Common myeloid progenitor, CD34-positive (primary cell): ENCODE measurements around the gene TCOF1.

ENCODE experiments used
- CTCF ChIA-PET: fragments of 350-600 bp; sonication (Branson Sonifier 250); formaldehyde crosslinking; loops from one replicate; lab custom pipeline; 2021; ENCODE audit warnings: antibody characterized with exemption; lab: Charles Lee
- POLR2A ChIA-PET: fragments of 350-600 bp; sonication (Branson Sonifier 250); formaldehyde crosslinking; loops from one replicate; lab custom pipeline; 2021; ENCODE audit warnings: antibody characterized with exemption; lab: Charles Lee
- DNase-seq, 3 donors: peaks; one replicate each; pipeline versions ENCODE4 v3.0.0 to v3.0.0-alpha.2; 2013
- H3K27ac ChIP-seq, 2 experiments: 1 replicate in 1 of 2; 2 replicates in 1 of 2; pipeline ENCODE4 v1.7.0; 2013; ENCODE audit warnings: inconsistent platforms in 2 of 2, low read length in 2 of 2, mild to moderate bottlenecking in 2 of 2, low read depth in 1 of 2, moderate library complexity in 1 of 2; ENCODE audit not compliant: severe bottlenecking in 2 of 2, insufficient read depth in 1 of 2, poor library complexity in 1 of 2
- H3K27me3 ChIP-seq, 5 experiments: replicated peaks in 2 of 5; 1 replicate in 3 of 5; 2 replicates in 2 of 5; pipeline versions ENCODE4 v1.6.1 to v1.7.0; 2013; ENCODE audit warnings: low read length in 4 of 5, mild to moderate bottlenecking in 2 of 5, moderate library complexity in 2 of 5, inconsistent platforms in 1 of 5; ENCODE audit not compliant: insufficient read depth in 5 of 5, control insufficient read depth in 4 of 5
- H3K36me3 ChIP-seq, 4 experiments: 1 replicate in 2 of 4; 2 replicates in 2 of 4; pipeline versions ENCODE4 v1.6.1 to v1.7.0; 2013; ENCODE audit warnings: low read length in 3 of 4, control low read depth in 1 of 4, mild to moderate bottlenecking in 1 of 4; ENCODE audit not compliant: control insufficient read depth in 4 of 4, insufficient read depth in 4 of 4
- H3K4me1 ChIP-seq, 4 experiments: 1 replicate in 3 of 4; 2 replicates in 1 of 4; pipeline versions ENCODE4 v1.6.1 to v1.7.1; 2013; ENCODE audit warnings: low read length in 3 of 4, mild to moderate bottlenecking in 3 of 4, control low read depth in 1 of 4, inconsistent platforms in 1 of 4, moderate library complexity in 1 of 4; ENCODE audit not compliant: control insufficient read depth in 4 of 4, insufficient read depth in 4 of 4; ENCODE audit errors: control extremely low read depth in 1 of 4
- H3K4me3 ChIP-seq, 7 experiments: 1 replicate in 4 of 7; 2 replicates in 3 of 7; pipeline versions ENCODE4 v1.5.1 to v1.7.0; 2013; ENCODE audit warnings: mild to moderate bottlenecking in 7 of 7, low read length in 6 of 7, moderate library complexity in 6 of 7, inconsistent platforms in 2 of 7, low read depth in 2 of 7, control low read depth in 1 of 7; ENCODE audit not compliant: insufficient read depth in 4 of 7, control insufficient read depth in 1 of 7; ENCODE audit errors: extremely low read depth in 1 of 7
- H3K9me3 ChIP-seq, 5 experiments: 1 replicate in 4 of 5; 2 replicates in 1 of 5; pipeline versions ENCODE4 v1.6.1 to v1.7.1; 2013; ENCODE audit warnings: low read length in 4 of 5, mild to moderate bottlenecking in 2 of 5, inconsistent platforms in 1 of 5, low read depth in 1 of 5, moderate library complexity in 1 of 5; ENCODE audit not compliant: control insufficient read depth in 4 of 5, insufficient read depth in 2 of 5; ENCODE audit errors: control extremely low read depth in 1 of 5
- WGBS: methylation state at CpG from one replicate; pipeline ENCODE4 v1.1.5; 2013; ENCODE audit not compliant: insufficient coverage; 5-methylcytosine and 5-hydroxymethylcytosine counted together

The TCOF1 gene

DNA sequence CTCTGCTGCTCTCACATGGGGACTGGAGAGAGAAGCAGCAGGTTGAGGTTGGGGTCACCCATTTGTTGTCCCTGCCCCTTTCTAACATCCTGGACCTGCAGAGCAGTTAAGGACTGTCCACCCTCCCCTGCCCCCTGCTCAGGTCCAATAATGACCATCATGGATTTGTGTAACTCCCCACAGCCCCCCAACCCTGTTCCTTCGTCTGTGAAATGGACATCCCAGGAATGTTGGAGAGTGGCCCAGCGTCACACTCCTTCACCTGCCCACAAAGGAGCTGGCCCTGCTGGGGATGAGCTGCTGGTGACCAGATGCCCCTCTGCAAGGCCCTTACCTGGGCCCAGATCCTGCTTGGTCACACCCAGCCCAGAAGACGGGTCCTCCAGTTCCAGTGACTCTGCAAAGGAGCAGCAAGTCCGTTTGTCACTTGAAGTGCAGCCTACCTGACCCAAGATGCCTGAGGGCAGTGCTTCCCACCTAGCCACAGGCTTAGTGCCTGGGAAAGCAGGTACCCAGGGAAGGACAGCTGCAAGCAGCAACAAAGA, 44.8 kb downstream of the TCOF1 start:
- no peaks in the 10 kb centered on the region for H3K27me3 ChIP-seq
- peaks cover 0 to 20% (median 10%) of the 10 kb centered on the region in 4 experiments for H3K4me1 ChIP-seq
- H3K36me3 ChIP-seq, result peaks cover 22 to 98% (median 76%) of the 10 kb centered on the region in 4 experiments
- H3K27ac ChIP-seq, result peak overlapping the region in 1 of 2 experiments; percentile 47
- no peak overlapping the region for H3K4me3 ChIP-seq
- 75% methylated on average over 2 of the region's 4 CpGs for WGBS
- CTCF ChIA-PET, result interaction anchor here (1.3 to 9.7 kb wide), 4 partner anchors 9 to 32 kb away, joined by 4 to 62 read pairs (median 5); partner anchors contain the start of gene CD74
- POLR2A ChIA-PET, result interaction anchor here (1.5 to 2.6 kb wide), 2 partner anchors 9 to 17 kb away, joined by 3 to 21 read pairs; partner anchors contain the start of gene CD74
- no peaks in the 10 kb centered on the region for H3K9me3 ChIP-seq
- DNase-seq, result peak in 1 of 3 donors; percentile 46

GRCh38 chr5:150402901-150403342, 45.4 kb downstream of the TCOF1 start:
- WGBS, result 97% methylated on average over 10 of the region's 12 CpGs
- CTCF ChIA-PET, result interaction anchor here (1.3 to 9.7 kb wide), 3 partner anchors 9 to 31 kb away, joined by 4 to 62 read pairs (median 4); partner anchors contain the start of gene CD74

DNA sequence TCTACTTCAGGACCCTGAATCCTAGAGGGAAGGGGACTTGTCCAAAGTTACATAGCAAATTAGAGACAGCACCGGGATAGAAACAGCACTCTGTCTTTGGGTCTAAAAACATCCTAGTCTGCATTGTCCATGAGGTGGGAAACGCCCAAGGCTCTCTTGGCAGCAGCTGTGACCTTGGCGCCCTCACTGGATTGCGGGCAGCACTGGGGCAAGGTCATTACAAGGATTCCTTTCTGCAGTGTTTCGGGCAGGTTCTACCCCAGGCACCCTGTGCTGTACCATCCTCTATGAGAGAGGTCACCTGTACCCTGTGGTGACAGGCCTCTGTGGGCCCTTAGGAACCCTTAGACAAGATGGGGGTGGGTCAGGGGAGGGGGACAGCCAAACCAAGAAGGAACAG, 46.6 kb downstream of the TCOF1 start:
- ChIA-PET POLR2A (interaction anchor here (1.1 kb wide), 1 partner anchor 8 kb away, joined by 3 read pairs; the partner anchor contains the start of gene CD74), CTCF (interaction anchor here (1.3 to 3.7 kb wide), 4 partner anchors 12 to 33 kb away, joined by 3 to 16 read pairs (median 6); no protein-coding TSS in a partner anchor)
- Histone ChIP-seq H3K27me3 (no peaks in the 10 kb centered on the region), H3K27ac (peak overlapping the region in 1 of 2 experiments; percentile 11), H3K36me3 (peaks cover 25 to 99% (median 77%) of the 10 kb centered on the region in 4 experiments), H3K4me1 (peaks cover 0 to 35% (median 21%) of the 10 kb centered on the region in 4 experiments), H3K9me3 (no peaks in the 10 kb centered on the region), H3K4me3 (no peak overlapping the region)
- DNase-seq, result no peak
- WGBS, result 100% methylated on average over 5 of the region's 5 CpGs

More at GRCh38 chr5:150402901-150403342, 45.4 kb downstream of the TCOF1 start:
- Histone ChIP-seq H3K4me3 (no peak overlapping the region), H3K9me3 (no peaks in the 10 kb centered on the region), H3K27me3 (no peaks in the 10 kb centered on the region), H3K27ac (peak overlapping the region in 1 of 2 experiments; percentile 47), H3K4me1 (peaks cover 0 to 23% (median 11%) of the 10 kb centered on the region in 4 experiments), H3K36me3 (peaks cover 22 to 98% (median 78%) of the 10 kb centered on the region in 4 experiments)
- peak in 2 of 3 donors; percentile 45 to 49 for DNase-seq
- POLR2A ChIA-PET, result interaction anchor here (1.1 to 1.5 kb wide), 2 partner anchors 10 to 17 kb away, joined by 3 read pairs; partner anchors contain the start of gene CD74

DNA sequence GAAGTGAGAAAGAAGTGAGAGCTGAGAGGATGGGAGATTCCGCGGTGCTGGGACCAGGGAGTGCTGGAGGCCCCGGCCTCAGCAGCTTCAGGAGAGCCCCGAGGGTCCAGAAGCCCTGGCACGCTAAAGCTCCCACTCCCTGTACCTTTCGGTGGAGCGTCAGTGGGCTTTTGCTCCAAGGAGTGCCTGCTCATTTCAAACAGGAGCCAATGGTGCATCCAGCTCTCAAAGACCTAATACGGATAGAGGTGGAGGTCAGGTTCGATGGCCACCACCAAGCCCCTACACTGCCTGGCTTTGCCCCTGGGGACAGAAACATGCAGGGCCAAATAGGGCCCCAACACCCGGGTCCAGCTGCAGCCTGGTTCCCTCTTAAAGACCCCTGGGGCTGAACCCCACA, 47.0 kb downstream of the TCOF1 start:
- POLR2A ChIA-PET, result no interaction called here

DNA sequence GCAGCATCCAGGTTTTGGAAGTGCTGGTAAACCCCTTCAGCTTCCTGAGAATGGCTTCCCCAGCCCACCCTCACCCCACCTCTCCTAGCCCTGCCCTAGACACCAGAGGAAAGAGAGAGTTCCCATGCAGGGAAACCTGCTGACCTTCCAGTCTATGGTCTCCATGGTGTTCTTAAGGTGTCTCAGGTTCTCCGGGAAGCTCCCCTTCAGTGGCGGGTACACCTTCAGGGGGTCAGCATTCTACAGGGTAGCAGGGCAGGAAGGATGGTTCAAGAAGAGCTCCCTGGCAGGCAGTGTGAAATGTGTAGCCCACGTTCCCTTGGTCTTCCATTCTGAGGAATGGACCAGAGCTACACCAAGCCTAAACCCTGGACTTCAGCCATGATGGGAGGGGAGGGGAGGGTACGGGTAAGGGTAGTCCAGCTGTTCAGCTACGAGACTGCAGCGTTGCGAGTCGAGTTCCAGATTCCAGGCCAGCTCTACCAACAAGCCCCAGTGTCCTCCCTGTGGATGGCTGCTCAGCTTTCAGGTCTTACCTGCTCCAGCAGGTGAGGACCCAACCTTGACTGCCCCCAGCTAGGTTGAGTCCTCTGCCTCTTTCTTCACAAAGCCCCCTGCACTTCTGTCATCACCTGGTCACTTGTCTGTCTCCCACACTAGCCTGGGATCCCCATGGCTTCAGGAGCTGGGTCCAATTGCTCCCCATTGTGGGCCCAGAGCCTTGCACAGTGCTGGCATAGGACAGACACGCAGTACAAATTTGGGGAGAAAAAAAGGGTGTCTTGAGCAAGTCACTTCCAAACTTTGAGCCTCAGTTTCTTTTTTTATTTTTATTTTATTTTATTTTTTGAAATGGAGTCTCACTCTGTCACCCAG, 47.7 kb downstream of the TCOF1 start:
- Histone ChIP-seq H3K27me3 (no peaks in the 10 kb centered on the region), H3K9me3 (no peaks in the 10 kb centered on the region), H3K36me3 (peaks cover 24 to 94% (median 69%) of the 10 kb centered on the region in 4 experiments), H3K4me3 (no peak overlapping the region), H3K27ac (peak overlapping the region in 1 of 2 experiments; percentile 11), H3K4me1 (peaks cover 1 to 45% (median 28%) of the 10 kb centered on the region in 4 experiments)
- WGBS, result 100% methylated on average over 1 of the region's 9 CpGs
- DNase-seq, result peak in 2 of 3 donors; percentile 38 to 39
- POLR2A ChIA-PET, result interaction anchor here (0.6 kb wide), 1 partner anchor 173 kb away, joined by 3 read pairs; no protein-coding TSS in a partner anchor
- CTCF ChIA-PET, result interaction anchor here (1.3 to 3.7 kb wide), 5 partner anchors 9 to 31 kb away, joined by 3 to 16 read pairs (median 9); no protein-coding TSS in a partner anchor

More for the DNA sequence above, 47.0 kb downstream of the TCOF1 start:
- Histone ChIP-seq H3K27me3 (no peaks in the 10 kb centered on the region), H3K27ac (peak overlapping the region in 1 of 2 experiments; percentile 11), H3K4me3 (no peak overlapping the region), H3K4me1 (peaks cover 0 to 39% (median 22%) of the 10 kb centered on the region in 4 experiments), H3K9me3 (no peaks in the 10 kb centered on the region), H3K36me3 (peaks cover 25 to 95% (median 74%) of the 10 kb centered on the region in 4 experiments)
- WGBS, result 93% methylated on average over 10 of the region's 10 CpGs
- DNase-seq, result no peak
- CTCF ChIA-PET, result interaction anchor here (1.3 to 3.7 kb wide), 5 partner anchors 8 to 32 kb away, joined by 3 to 16 read pairs (median 9); no protein-coding TSS in a partner anchor

DNA sequence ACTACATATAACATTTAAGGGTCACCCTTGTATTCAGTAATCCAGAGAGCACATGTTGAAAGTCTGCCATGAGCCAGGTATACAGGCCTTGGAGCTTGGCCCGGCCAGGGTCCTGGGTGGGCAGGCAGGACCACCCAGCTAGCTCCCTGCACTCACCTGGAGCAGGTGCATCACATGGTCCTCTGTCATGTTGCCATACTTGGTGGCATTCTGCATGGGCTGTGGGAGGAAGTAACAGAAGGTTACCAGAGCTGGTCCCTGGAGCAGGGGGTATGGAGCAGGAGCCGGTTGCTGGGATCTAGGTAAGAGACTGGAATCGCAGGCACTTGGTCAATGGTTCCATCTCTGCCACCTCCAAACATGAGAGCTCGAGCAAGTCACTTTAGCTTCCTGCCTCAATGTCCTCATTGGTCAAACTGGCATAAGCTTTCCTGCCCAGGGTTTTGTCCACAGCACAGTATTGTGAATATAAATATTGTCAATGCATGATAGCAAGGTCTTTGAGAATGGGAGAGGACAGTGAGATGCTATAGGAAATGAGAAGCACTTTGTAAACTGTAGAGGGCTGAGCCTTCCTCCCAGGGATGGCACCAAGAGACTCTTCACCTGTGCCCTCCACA, 48.7 kb downstream of the TCOF1 start:
- CTCF ChIA-PET, result interaction anchor here (1.3 to 3.7 kb wide), 5 partner anchors 8 to 30 kb away, joined by 4 to 16 read pairs (median 7); no protein-coding TSS in a partner anchor
- Histone ChIP-seq H3K27ac (no peak overlapping the region), H3K27me3 (no peaks in the 10 kb centered on the region), H3K36me3 (peaks cover 23 to 87% (median 62%) of the 10 kb centered on the region in 4 experiments), H3K4me1 (peaks cover 7 to 54% (median 32%) of the 10 kb centered on the region in 4 experiments), H3K9me3 (no peaks in the 10 kb centered on the region), H3K4me3 (no peak overlapping the region)
- 91% methylated on average over 4 of the region's 4 CpGs for WGBS
- no peak for DNase-seq
- POLR2A ChIA-PET, result interaction anchor here (0.6 kb wide), 1 partner anchor 174 kb away, joined by 3 read pairs; no protein-coding TSS in a partner anchor
